Activated CD4-positive, CD25-positive, alpha-beta regulatory T cell treated with anti-CD3 and anti-CD28 coated beads, Interleukin-2, amount 50 U/mL, for 24 hours (primary cell): ENCODE measurements around the gene THRA.

Source experiments
- ATAC-seq, 2 donors: fragments of 150-1000 bp; cut with Tn5 transposase; one replicate each; pipeline ENCODE4 v1.10.0; 2021; ENCODE audit warnings: mild to moderate bottlenecking in 1 of 2, moderate library complexity in 1 of 2

Gene THRA

DNA sequence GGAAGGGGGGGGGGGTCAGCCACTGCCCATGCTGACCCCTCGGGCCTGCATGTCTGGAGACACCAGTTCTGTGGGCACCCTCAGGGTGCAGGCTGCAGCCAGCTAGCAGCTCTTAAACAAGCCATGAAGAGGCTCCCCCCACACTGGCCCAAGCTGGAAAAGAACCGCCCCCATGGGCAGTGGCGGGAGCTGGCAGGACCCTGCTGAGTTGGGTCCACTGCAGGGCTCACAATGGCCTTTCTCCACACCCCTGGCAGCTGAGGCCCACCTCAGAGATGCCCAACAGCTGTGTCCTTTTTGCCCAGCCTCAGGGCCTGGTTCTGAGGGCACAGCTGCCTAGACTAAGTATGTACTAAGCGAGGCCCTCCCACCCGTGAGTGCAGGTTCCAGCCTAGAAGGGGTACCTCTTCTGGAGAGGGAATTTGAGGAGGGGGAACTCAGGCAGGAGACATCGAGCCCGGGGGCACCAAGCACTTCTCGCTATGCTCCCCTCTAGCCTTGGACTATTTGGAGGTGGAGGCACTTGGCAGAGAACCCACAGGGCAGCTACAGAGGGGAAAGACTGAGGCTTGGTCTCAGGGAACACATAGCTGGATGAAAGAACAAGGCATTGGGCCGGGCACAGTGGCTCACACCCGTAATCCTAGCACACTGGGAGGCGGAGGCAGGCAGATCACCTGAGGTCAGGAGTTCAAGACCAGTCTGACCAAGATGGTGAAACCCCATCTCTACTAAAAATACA is 3.2 kb downstream of the THRA start:
- ATAC-seq: no peak

DNA sequence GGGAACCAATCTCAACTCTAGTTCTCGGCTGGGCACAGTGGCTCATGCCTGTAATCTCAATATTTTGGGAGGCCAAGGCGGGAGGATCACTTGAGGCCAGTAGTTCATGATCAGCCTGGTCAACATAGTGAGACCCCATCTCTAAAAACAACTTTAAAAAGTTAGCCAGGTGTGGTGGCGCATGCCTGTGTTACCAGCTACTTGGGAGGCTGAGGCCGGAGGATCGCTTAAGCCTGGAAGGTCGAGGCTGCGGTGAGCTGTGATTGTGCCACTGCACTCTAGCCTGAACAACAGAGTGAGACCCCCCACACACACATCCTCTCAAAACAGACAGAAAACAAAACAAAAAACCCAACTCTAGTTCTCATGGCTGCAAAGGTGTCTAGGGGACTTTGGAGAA is 4.9 kb downstream of the THRA start:
- ATAC-seq: no peak

DNA sequence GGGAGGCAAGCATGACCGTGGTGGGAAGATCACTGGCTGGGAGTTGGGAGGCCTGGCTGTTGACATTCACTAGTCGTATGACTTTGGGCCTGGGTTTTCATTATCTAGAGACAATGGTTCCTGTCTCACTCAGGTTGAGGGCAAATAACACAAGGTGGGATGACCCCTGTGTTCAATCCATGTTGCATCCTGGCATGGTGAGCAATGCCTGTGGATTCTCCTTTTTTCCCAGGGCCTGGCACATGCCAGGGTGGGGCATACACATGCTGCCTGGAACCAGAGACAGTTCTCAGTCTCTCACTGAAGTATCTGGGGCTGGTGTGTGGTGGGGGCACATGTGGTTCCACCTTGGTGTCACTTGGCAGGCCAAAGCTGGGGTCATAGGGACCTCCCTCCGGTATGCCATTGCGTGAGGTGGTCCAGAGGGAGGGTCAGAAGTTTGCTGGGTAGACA is 5.4 kb downstream of the THRA start:
- ATAC-seq: no peak

DNA sequence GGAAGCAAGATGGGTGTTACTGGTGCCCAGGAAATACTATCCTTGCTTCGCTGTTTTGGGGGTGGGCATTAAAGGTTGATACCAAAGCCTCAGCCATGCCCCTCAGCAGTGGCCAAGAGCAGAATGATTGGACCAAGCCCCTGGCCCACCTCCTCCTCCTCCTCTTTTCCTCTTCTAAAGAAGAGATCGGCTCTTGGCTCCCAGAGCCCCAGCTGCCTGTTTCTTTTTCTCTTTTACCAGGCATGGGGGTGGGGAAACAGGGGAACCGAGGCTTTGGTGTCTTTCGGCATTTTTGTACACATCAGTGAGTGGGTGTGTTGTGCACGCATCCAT is 5.8 kb downstream of the THRA start:
- ATAC-seq: peak in 1 of 2 donors; percentile 9

DNA sequence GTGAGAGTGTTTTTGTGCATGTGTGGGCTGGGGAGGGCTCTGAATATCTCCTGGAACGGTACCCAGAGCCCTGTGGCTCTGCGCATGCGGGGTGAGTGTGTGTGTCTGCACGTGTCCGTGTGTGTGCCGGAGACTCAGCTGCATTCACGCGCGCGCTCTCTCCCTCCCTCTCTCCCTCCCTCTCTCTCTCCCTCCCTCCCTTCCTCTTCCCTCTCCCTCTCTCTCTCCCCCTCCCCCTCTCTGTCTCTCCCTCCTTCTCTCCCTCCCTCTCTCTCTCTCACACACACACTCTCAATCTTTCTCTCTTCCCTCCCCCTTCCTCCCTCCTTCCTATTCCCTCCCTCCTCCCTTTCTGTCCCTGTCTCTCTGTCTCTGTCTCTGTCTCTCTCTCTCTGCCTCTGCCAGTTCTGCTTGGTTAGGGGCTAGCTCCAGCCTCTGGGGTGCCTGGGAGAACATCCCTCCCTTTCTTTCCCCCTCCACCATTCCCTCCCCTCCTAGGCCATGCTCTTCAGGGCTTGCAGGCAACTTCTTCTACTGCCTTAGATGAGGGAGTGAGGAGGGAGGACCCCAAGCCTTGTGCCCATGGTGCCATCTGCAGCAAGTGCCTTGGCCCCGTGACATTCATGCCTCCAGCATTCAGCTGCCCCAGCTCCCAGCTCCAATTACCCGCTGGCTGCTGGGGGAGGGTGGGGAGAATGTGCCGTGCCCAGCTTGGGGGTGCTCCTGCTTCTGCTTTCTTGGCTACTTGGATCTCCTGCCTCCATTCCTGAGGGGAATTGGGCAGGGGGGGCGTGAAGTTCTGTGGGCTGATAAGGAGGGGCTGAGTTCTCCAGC is 6.4 kb downstream of the THRA start:
- peak; percentile 62 to 73 for ATAC-seq

DNA sequence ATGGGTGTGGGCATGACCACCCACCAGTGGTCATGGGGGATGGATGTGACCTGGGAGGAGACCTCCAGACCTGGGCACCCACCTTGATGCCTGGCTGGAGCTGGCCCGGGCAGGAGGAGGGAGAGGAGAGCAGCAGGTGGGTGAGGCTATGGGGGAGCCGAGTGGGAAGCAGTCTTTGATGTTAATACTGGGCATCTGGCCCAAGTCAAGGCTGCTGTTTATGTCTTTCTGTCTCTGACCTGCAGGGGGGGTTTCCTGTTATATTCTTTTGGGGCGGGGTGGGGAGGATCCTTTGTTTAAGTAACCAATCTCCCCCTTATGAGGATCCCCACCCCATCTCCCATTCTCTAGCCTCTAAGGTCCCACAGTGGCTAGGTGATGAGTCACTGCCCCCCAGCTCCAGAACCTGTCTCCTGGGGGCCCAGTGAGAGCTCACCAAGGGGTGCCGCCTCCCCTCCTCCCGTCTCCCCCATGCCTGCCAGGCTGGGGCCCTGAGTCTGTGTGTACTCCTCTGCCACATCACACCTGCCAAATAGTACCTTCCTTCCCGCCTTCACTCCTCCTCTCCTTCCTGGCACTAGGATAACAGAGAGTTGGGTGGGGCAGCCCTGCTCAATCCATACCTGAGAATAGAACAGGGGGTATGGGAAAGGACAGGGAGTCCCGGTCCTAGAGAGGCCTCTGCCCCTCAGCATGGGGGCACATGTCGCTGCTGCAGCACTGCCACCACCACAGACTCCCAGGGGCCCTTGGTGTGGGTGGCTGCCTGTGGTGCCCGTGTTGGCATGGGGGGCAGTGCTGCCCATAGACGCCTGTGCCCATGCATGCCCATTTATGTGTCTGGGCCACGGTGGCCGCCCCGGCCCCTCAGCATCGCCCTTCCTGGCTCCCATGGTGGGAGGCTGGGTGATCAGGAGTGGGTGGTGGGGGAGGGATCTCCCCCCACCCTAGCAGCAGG is 7.3 kb downstream of the THRA start:
- ATAC-seq: peak; percentile 19 to 21

DNA sequence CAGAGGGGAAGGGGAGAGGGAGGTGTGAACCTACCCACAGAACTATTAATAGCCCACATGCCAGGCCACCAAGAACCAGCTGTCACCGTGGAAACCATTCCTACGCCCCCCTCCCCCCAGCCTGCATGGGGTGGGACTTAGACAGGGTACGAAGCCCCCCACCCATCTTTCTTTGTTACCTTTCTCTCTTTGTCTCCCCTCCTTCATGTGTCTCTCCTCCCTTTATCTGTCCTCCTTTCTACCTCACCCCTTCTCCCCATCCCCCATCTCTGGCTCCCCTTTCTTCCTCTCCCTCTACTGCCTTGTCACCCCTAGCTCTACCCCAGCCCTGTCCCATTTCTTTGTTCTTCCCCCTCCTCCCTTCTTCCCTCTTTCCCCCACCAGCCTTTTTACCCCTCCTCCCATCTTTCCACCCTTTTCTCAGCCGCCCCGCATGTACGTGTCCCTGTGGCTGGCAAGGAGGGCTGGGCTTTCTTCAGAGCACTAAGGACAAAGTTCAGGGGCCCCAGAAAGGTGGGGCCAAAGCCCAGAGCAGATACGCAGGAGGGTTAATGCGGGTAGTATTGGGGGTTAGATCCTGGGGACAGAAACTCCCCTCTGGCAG is 8.0 kb downstream of the THRA start:
- ATAC-seq: no peak

DNA sequence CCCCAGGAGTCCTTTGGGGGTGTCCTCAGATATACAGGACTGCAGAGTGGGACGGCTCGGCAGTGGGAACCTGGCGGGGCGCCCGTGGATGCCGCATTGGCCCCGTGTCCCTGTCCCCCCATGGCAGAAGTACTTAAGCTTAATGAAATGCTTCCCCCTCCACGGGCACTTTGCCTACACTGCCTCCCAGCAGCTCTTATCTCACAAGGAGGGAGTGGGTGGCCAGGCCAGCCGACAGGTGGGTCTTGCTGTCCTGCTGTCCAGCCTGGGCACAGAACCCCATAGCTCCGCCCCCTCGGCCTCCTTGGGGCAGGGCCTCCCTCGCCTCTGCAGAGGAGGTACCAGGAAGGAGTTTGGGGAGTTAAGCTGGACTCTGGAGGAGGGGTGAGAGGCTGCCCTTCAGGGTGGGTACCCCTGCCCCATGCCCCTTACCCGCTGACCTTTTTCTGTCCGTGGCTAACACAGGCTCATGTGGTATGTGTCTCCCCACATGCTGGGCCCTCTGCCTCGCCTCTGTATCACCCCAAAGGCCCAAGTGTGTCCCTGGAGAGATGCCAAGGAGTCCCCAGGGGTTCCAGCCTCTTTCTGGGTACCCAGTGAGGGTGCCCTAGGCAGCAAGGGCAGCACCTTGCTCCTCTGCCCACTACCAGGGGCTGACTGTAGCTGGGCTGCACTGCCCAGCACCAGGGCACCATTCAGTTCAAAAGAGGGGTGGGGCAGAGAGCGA is 8.7 kb downstream of the THRA start:
- no peak for ATAC-seq

DNA sequence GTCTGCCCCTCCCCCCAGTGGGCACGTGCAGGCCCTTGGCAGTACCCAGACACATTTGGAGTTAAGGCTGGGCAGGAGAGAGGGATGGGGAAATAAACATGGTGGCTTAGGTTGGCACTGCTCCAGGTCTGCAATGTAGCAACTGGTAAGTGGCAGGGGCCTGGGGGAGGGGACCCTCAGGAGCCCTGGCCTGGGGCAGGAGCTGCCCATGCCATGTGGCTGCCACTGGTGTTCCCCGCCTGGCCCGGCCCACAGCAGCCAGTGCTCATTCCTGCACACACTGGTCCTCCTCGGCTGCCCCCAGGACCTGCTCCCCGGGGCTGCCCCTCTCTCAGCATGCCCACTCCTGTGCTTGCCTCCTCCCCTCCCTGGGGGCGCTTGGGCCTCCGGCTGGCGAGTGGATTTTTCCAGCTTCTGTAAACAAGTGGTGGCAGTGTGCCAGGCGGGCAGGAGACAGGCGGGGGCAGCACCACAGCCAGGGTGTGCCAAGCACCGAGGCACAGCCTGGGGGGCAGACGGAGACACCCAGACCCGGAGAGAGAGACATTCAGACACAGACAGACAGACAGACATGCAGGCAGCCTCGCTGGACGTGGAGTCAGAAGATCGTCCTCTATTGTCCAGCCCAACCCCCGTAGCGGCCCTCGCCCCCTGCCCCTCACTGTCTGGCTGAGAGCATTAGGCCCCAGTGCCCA is 9.4 kb downstream of the THRA start:
- ATAC-seq: no peak

DNA sequence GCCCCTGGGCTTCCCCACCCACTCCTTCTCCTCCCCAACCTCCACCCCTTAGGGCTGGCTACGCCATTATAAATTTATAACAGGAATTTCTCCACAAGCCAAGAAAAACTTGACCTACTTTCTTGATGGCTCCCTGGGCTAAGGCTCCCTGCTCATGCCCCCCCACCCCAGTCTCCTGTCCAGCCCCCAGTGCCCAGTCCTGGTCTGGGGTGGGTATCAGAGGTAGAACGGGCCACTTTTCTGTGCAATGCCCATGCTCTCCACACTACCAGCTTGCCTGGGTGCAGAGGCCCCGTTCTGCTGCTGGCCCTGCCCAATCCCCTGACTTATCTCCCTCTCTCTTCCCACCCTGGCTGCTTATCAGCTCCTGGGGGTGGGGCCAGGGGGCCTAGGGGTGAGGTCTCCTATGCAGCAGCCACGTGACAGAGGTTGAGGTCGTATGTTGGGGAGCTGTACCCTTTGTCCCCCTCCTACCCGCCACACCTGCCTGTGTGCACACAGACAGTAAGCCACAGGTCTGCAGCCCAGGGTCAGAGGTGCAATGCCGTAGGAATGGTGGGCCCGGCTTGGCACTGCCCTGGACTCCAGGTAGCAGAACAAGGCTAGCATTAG is 10.1 kb downstream of the THRA start:
- no peak for ATAC-seq

DNA sequence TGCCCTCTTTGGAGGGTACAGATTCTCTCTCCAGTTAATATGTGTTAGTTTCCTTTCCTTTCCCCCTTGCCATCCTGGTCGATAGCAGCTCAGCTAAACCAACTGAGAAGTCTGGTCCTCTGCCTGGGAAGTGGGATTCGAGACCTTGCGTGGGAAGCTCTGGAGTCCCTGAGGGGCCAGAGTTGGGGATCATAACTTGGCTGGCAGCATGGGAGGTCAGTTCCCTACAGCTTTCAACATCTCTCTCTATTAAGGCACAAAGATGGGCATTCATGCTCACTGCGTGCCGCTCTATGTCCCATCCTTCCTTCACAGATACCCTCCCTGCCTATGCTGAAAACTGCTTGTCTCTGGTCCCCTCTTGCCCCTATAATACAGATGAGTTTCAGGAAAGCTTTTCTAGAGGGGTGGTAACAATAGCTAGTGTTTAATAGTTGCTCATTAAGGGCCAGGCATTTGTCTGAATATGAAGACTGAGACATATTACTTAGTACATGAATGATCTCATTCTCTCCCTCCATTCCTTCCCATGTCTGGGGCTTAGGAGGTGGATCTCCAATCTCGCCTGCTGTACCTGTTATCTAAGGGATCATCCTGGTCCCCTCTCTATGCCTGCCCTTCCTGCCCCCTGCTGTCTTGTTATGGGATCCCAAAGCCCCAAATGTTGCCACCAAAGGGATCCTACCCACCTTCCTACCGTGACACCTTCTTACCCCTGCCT is 10.8 kb downstream of the THRA start:
- ATAC-seq: no peak

DNA sequence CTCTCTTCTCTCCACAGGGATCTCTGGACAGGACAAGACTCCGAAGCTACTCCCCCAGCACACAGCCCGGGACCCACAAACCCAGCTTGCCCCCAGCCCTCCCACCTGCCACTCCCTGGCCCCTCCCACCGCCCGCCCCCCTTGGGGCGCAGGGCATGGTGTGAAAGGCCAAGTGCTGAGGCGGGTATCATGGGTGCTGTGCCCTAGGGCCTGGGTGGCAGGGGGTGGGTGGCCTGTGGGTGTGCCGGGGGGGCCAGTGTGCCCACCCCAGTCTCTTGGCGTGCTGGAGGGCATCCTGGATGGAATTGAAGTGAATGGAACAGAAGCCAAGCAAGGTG is 11.4 kb downstream of the THRA start:
- ATAC-seq: no peak

DNA sequence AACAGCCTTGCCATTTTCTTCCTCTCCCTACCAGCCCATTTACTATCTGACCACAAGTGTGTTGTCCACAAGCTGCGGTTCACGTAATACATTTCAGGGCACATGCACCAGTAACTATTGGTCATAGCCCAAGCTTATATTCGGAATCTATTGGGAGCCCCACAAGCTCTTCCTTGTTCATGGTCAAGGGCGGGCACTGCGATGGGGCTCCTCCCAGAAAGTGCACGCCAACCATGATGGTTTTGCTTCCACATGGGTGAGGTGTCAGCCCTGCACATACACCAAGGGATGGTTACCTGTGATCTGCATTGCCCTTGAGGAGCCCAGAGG is 12.1 kb downstream of the THRA start:
- ATAC-seq: no peak

DNA sequence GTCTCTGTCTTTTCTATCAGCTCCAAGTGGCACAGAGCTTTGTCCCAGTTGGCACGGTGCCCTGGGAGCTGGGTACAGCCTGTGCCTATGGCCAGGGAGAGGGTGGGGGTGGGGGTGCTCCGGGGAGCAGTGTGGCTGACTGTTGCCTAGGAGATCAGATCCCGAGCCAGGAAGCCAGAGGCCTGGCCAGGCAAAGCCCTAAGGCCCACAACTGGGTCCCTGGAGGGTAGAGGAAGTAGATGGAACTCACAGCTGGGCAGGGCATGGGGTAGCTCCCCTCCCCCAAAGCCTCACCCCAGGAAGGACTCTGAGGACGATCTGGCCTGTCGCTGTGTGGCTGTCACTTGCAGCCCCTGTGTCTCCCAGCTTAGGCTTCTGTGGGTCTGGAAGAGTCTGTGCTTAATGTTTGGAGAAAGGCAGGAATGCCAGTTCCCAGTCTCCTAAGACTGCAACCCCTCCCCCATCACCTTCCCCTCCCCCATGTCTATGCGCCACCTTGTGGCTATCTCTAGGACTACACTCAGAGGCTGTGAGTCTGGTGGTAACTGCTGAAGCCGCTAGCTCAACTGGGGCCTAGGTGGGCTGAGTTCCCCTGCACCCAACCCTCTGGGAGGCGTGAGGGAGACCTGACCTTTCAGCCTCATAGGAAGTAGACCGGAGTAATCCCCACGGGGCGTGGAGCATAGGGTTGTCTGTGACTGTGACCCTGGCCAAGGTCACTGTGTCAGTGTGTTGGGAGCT is 12.6 kb downstream of the THRA start:
- ATAC-seq: peak; percentile 73 to 81

DNA sequence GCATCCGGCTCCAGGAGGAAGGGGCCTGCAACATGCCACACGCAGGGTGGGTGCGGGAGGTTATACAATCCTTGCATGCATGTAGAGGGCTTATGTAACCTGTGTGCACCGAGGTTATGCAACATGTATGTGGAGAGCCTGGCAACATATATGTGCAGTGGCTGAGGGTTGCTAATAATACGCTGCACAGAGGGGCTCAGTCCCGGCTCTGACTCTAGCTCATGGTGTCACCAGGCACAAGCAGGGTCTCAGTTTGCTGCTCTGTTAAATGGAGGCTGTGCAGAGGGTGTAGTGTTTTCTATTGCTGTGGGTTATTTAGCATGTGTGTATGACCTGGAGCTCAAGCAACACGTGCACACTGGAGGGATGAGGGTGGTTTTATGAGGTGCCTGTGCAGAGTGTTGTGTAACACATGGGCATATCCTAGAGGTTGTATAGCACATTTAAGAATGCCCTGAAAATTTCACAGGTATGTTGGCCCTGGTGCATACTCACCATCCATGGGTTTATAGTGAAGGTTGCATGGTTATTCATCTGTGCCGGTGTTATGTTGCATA is 13.3 kb downstream of the THRA start:
- no peak for ATAC-seq

DNA sequence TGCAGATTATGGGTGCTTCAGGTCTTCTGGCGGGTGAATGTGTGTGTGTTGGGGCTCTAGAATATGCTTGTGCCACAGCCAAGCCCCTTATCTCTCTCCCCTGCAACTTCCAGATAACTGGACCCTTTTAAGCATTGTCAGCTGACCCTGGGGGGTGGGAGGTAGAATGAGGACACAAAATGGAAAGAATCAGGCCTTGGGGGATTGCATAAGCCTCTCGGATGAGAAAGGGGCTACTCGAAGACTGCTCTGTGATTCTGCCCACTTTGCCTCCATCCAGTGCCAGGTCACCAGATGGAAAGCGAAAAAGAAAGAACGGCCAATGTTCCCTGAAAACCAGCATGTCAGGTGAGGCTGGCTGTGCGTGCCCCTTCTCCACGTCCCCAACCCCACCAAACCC is 13.8 kb downstream of the THRA start:
- ATAC-seq: no peak

DNA sequence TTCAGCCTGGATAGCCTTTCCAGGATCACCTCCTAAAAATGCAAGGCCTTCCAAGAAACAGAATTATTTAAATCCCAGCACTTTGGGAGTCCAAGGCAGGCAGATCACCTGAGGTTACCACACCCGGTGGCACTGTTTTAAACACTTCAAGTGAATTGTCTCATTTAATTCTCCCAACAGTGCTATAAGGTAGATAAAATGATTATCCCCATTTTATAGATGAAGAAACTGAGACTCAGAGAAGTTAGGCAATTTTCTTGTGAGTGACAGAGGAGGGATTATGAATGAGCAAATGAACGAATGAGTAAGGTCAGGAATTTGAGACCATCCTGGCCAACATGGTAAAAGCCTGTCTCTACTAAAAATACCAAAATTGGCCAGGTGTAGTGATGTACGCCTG is 16.8 kb downstream of the THRA start:
- ATAC-seq: no peak

DNA sequence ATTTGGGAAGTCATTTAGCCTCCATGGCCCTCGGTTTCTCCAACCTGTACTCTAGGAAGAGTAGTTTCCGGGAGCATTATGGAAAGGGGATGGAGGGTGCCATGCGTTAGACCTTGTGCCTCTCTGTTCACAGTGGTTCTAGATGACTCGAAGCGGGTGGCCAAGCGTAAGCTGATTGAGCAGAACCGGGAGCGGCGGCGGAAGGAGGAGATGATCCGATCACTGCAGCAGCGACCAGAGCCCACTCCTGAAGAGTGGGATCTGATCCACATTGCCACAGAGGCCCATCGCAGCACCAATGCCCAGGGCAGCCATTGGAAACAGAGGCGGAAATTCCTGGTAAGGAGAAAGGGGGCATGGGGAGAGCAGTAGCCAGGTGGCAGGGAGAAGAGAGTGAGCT is 21.7 kb downstream of the THRA start:
- ATAC-seq: no peak
